ENCODE data around the gene CASP12. TPM values are rescaled to one million over a fixed set of nuclear protein-coding genes. Genes with fewer than 3 reads are reported as not detected.

Gene CASP12
- total and polyA plus RNA-seq, 12 donors: 0.06 to 0.46 (median 0.33) TPM; not detected in 6

GRCh38 chr11:104872393-104872792 lies 25.9 kb downstream of the CASP12 start:
- Histone ChIP-seq H3K36me3 (no peaks in the 10 kb centered on the region), H3K9me3 (peaks cover 0 to 6% (median 0%) of the 10 kb centered on the region in 11 donors), H3K27ac (no peak overlapping the region), H3K27me3 (no peaks in the 10 kb centered on the region), H3K4me3 (no peak overlapping the region), H3K4me1 (peaks cover 0 to 10% (median 0%) of the 10 kb centered on the region in 9 donors)
- TF ChIP-seq, protein P1, sequence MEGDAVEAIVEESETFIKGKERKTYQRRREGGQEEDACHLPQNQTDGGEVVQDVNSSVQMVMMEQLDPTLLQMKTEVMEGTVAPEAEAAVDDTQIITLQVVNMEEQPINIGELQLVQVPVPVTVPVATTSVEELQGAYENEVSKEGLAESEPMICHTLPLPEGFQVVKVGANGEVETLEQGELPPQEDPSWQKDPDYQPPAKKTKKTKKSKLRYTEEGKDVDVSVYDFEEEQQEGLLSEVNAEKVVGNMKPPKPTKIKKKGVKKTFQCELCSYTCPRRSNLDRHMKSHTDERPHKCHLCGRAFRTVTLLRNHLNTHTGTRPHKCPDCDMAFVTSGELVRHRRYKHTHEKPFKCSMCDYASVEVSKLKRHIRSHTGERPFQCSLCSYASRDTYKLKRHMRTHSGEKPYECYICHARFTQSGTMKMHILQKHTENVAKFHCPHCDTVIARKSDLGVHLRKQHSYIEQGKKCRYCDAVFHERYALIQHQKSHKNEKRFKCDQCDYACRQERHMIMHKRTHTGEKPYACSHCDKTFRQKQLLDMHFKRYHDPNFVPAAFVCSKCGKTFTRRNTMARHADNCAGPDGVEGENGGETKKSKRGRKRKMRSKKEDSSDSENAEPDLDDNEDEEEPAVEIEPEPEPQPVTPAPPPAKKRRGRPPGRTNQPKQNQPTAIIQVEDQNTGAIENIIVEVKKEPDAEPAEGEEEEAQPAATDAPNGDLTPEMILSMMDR (IDR thresholded peaks at IDR 0.05): no peak
- WGBS, 2 donors: 68 to 73% methylated on average over 3 of the region's 3 CpGs
- ATAC-seq (no peak), DNase-seq (no peak)
- intact Hi-C loops (cut with DNase I): no loop called here

DNA sequence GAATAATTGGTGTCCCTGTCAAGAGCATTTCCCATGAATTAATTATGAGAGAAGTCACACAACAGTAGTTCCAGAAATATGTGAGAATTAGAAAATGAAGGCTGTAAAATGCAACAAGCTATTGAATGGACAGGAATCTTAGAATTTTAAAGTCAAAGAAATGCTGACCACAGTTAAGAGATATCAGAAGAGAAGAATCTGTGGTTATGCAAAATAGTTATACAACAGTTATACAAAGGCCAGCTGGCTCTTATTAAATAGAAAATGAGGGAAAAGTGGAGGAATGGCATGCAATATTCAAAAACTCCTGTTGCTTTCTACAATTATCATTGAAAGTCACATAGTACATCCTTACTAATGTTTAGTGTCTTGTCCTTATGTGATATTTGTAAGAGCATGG lies 27.4 kb downstream of the CASP12 start:
- TF ChIP-seq, protein P1 (IDR thresholded peaks at IDR 0.05): no peak
- ATAC-seq (no peak), DNase-seq (no peak)
- H3K9me3 ChIP-seq: peaks cover 0 to 6% (median 0%) of the 10 kb centered on the region in 11 donors
- H3K27ac ChIP-seq: no peak overlapping the region
- no peaks in the 10 kb centered on the region for H3K4me1 ChIP-seq
- H3K36me3 ChIP-seq: no peaks in the 10 kb centered on the region
- H3K27me3 ChIP-seq: no peaks in the 10 kb centered on the region
- H3K4me3 ChIP-seq: no peak overlapping the region
- intact Hi-C loops (cut with DNase I): no loop called here

DNA sequence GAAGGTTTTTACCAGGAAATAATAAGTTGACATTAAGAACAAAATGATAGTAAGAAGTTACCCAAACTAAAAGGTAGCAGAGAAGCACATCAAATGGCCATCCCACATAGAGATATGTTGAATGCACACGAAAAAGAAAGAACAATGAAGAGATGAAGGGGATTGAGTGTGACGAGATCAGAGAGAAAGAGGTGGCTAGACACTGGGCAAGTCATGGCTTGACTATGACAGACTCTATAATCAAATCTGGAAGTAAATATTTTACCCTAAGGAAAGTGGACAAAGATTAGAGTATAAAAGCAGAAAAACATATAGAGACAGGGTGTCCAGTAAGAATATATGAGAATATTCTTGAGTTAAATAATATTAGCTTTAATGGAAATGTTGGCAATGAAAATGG lies 31.4 kb downstream of the CASP12 start:
- WGBS, 2 donors: 71 to 75% methylated on average over 2 of the region's 2 CpGs
- H3K27ac ChIP-seq: no peak overlapping the region
- H3K4me1 ChIP-seq: no peaks in the 10 kb centered on the region
- ATAC-seq: no peak
- H3K4me3 ChIP-seq: no peak overlapping the region
- no peaks in the 10 kb centered on the region for H3K36me3 ChIP-seq
- no peaks in the 10 kb centered on the region for H3K27me3 ChIP-seq
- peaks cover 0 to 25% (median 13%) of the 10 kb centered on the region in 11 donors for H3K9me3 ChIP-seq
- TF ChIP-seq, protein P1 (IDR thresholded peaks at IDR 0.05): no peak
- intact Hi-C loops (cut with DNase I): no loop called here
- DNase-seq: no peak

DNA sequence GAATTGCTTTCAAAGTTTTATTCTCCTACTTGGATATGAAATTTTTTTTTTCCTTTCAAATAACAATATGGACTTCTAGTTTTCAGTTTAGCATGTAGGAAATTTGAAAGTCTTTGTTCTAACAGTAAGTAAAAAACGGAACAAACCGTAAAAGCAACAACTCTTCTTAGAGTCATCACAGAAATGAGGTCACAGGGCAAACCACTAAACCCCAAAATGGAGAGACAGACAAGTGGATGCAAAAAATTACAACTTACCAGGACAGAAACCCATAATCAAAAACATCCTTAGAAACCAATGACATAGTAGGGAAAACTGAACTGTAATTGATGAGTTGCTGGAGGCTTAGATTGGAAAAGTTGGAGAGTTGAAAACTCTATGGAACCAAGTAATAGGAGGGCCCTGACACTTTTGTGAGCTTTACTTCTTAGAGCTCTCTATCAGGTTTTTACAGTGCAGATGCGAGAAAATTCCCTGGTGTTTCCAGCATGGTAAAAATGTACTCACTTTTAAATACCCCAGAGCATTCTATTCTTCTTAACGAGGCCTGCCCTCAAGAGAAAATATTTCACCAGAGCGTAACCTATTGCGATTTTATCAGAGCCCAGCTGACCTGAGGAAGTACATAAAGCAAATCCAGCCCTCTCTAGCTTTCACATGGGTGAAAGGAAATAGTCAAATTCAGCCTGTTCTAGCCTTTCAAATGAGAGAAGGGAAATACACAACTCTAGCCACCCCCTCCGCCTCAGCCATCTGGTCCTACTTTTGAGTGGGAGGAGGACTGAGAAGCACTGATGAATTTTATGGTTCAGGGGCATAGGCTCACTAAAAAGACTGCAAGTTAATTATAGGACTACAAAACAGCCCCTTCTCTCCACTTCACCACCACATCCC lies 39.1 kb downstream of the CASP12 start:
- H3K4me3 ChIP-seq: no peak overlapping the region

More for the DNA sequence above, 39.1 kb downstream of the CASP12 start:
- no peaks in the 10 kb centered on the region for H3K36me3 ChIP-seq
- no peak for DNase-seq
- H3K4me1 ChIP-seq: no peaks in the 10 kb centered on the region
- 71 to 73% methylated on average over 7 of the region's 7 CpGs for WGBS, 2 donors
- TF ChIP-seq, protein P1 (IDR thresholded peaks at IDR 0.05): no peak
- H3K9me3 ChIP-seq: peaks cover 0 to 2% (median 0%) of the 10 kb centered on the region in 11 donors
- no peaks in the 10 kb centered on the region for H3K27me3 ChIP-seq
- intact Hi-C loops (cut with DNase I): no loop called here
- no peak overlapping the region for H3K27ac ChIP-seq
- no peak for ATAC-seq
